Glutamatergic neuron (in vitro differentiated cells): ENCODE measurements around the gene STMN3. TPM values are rescaled to one million over a fixed set of nuclear protein-coding genes. Genes with fewer than 3 reads are reported as not detected.

Experiments used
- DNase-seq: peaks from one replicate; pipeline ENCODE4 v3.0.0; 2022
- H3K27ac Mint-ChIP-seq: one replicate; pipeline ENCODE4 v1.8.0; 2020; ENCODE audit warnings: mild to moderate bottlenecking, mixed read lengths, inconsistent platforms; ENCODE audit not compliant: unreplicated experiment
- H3K27me3 Mint-ChIP-seq: one replicate; pipeline ENCODE4 v1.8.0; 2020; ENCODE audit warnings: mild to moderate bottlenecking, moderate library complexity, mixed read lengths, inconsistent platforms; ENCODE audit not compliant: unreplicated experiment
- H3K36me3 Mint-ChIP-seq: one replicate; pipeline ENCODE4 v1.8.0; 2020; ENCODE audit warnings: mild to moderate bottlenecking, mixed read lengths, inconsistent platforms; ENCODE audit not compliant: unreplicated experiment
- H3K4me1 Mint-ChIP-seq: one replicate; pipeline ENCODE4 v1.8.0; 2020; ENCODE audit warnings: mild to moderate bottlenecking, low read depth, mixed read lengths, inconsistent platforms; ENCODE audit not compliant: unreplicated experiment
- H3K4me3 Mint-ChIP-seq: one replicate; pipeline ENCODE4 v1.8.0; 2020; ENCODE audit warnings: mild to moderate bottlenecking, mixed read lengths, inconsistent platforms; ENCODE audit not compliant: unreplicated experiment
- H3K9me3 Mint-ChIP-seq: one replicate; pipeline ENCODE4 v1.8.0; 2020; ENCODE audit warnings: mild to moderate bottlenecking, moderate library complexity, mixed read lengths, inconsistent platforms; ENCODE audit not compliant: unreplicated experiment
- total RNA-seq: library from RNA; stranded (reverse); fragmentation: NEBNext Ultra II Directional; extraction: Animal tissue kit (Norgen Biotek cat#: 25700); gene quantifications from one replicate; pipeline ENCODE4 v1.2.1, GENCODE V29; 2021; ENCODE audit not compliant: unreplicated experiment
- TF ChIP-seq, protein P1 (sequence below): fragments of 200-600 bp; sonication (generic); IDR thresholded peaks from one replicate; pipeline ENCODE4 v1.5.0; 2021; ENCODE audit not compliant: partially characterized antibody, unreplicated experiment

STMN3 gene
- total RNA-seq, 1 donor from 2014 or later = 459 TPM

DNA sequence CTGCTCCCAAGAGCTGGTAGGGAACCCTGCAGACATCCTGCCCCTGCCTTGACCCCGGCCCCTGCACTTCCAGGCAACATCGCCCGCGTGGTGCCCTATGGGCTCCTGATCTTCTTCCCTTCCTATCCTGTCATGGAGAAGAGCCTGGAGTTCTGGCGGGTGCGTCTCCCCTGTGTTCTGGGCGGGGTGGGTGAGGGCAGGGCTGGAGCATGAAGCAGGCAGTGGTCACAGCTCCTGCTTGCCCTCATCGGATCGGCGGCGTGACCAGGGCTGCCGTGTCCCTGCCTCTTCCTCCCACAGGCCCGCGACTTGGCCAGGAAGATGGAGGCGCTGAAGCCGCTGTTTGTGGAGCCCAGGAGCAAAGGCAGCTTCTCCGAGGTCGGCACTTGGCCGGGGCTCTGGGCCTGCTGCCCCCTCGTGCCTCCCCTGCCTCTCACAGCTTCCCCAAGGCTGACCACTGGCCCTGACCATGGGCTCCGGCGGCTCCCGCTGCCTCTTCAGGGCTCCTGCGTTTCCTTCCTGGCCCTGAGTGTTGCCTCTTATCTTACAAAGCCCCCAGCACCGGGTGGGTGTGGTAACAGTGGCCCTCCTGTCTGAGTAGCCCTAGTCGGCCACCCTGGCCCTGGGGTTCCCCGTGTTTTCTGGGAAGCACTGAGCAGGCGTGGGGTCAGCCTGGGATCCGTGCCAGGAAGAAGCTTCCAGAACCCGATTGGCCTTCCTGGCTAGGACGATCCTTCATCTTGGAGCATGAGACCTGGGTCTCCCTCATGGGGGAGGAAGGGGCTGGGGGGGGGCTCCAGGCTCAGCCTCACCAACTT is 35.2 kb upstream of the STMN3 start:
- peaks cover 5% of the 10 kb centered on the region for H3K27me3 Mint-ChIP-seq
- H3K4me1 Mint-ChIP-seq = no peaks in the 10 kb centered on the region
- DNase-seq = no peak
- no peak overlapping the region for H3K4me3 Mint-ChIP-seq
- peaks cover 5% of the 10 kb centered on the region for H3K9me3 Mint-ChIP-seq
- TF ChIP-seq, protein P1, sequence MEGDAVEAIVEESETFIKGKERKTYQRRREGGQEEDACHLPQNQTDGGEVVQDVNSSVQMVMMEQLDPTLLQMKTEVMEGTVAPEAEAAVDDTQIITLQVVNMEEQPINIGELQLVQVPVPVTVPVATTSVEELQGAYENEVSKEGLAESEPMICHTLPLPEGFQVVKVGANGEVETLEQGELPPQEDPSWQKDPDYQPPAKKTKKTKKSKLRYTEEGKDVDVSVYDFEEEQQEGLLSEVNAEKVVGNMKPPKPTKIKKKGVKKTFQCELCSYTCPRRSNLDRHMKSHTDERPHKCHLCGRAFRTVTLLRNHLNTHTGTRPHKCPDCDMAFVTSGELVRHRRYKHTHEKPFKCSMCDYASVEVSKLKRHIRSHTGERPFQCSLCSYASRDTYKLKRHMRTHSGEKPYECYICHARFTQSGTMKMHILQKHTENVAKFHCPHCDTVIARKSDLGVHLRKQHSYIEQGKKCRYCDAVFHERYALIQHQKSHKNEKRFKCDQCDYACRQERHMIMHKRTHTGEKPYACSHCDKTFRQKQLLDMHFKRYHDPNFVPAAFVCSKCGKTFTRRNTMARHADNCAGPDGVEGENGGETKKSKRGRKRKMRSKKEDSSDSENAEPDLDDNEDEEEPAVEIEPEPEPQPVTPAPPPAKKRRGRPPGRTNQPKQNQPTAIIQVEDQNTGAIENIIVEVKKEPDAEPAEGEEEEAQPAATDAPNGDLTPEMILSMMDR = no peak
- no peak overlapping the region for H3K27ac Mint-ChIP-seq
- H3K36me3 Mint-ChIP-seq = no peaks in the 10 kb centered on the region

DNA sequence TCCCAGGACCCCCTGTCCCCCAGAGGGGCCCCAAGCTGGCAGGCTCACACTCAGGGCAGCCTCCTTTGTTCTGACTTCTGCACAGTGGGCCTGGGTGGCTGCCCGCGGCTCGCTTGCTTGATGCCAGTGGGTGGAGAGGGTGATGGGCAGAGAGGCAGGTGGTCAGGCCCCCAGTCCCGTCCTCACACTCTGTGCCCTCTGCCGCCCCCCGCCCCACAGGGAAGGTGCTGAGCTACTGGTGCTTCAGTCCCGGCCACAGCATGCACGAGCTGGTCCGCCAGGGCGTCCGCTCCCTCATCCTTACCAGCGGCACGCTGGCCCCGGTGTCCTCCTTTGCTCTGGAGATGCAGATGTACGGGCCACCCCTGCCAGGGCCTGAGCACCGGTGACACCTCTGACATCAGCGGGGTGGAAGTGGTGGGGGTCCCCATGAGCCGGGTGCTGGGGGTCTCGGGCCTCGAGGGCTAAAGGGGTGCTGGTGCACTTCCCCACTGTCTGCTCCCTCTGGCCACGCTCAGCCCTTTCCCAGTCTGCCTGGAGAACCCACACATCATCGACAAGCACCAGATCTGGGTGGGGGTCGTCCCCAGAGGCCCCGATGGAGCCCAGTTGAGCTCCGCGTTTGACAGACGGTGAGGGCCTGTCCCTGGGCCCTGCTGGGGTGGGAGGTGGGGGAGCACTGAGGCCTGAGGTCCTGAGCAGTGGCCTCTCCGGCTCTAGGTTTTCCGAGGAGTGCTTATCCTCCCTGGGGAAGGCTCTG is 34.4 kb upstream of the STMN3 start:
- Mint-ChIP-seq H3K27me3 (peaks cover 5% of the 10 kb centered on the region), H3K9me3 (peaks cover 5% of the 10 kb centered on the region), H3K4me3 (no peak overlapping the region), H3K4me1 (no peaks in the 10 kb centered on the region), H3K36me3 (no peaks in the 10 kb centered on the region), H3K27ac (no peak overlapping the region)
- no peak for DNase-seq
- TF ChIP-seq, protein P1 = no peak

DNA sequence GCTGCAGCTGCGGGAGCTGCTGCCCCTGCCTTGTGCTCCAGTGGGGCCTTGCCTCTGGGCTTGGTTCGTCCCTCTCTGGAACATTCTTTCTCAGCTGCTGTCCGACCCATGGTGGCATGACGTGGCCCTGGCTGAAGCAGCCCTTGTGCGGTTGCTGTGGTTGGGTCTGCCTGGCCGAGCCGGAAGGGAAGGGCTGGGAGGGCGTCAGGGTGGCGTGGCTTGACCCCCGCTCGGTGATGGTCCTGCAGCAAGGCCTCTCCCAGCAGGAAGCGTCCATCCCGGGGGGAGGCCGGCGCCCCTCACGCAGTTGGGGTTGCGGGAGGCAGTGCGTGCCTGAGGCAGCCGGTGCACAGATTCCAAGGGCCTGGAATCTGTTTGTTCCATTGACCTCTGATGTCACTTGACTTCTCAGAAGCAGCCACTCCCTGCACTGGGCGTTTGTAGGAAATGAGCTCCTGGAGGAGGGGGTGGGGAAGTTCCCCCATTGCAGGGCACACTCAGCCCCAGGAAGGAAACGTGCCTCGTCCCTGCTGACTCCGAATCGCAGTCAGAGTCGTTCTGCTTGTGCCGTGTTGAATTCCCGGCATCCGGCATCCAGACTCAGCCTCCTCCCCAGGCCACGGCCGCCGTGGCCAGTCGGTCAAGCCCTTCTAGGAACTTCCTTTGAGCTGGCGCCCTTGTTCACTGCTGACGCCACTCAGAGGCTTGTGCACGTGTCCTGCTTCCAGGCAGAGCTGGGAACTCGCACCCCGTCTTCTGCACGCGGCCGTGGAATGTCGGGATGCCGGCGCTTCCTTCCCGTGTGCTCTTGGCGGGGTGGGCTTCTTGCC is 33.5 kb upstream of the STMN3 start:
- Mint-ChIP-seq H3K27me3 (peaks cover 2% of the 10 kb centered on the region), H3K27ac (no peak overlapping the region), H3K4me3 (no peak overlapping the region), H3K9me3 (peaks cover 5% of the 10 kb centered on the region), H3K36me3 (no peaks in the 10 kb centered on the region), H3K4me1 (no peaks in the 10 kb centered on the region)
- TF ChIP-seq, protein P1 = no peak
- DNase-seq = no peak

DNA sequence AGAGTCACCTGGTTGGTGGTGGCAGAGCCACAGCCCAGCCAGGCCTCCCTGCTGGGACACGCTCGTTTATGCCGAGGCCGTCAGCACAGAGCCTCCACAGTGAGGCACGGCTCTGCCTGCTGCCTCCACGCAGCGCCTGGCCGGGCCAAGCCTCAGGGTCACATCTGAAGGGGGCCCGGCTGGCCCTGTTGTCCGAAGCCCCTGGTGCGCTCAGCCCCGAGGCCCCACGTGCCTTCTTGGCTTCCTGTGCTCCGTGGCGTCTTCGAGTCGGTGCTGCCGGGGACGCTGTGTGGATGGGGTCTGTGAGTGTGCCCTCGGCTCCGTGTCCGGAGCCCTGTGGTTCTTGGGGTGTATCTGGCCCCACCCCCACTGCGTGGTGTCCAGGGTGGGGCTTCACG is 32.9 kb upstream of the STMN3 start:
- Mint-ChIP-seq H3K4me1 (no peaks in the 10 kb centered on the region), H3K36me3 (no peaks in the 10 kb centered on the region), H3K4me3 (no peak overlapping the region), H3K27ac (no peak overlapping the region), H3K27me3 (no peaks in the 10 kb centered on the region), H3K9me3 (peaks cover 5% of the 10 kb centered on the region)
- DNase-seq = no peak
- TF ChIP-seq, protein P1 = no peak
